ENCODE data around the gene AIRE.
"Not testable (repeated sequence)": the region's sequence is repeated elsewhere in the genome, so short reads cannot be mapped to it uniquely, and the experiment has no call there.

The AIRE gene

GRCh38 chr21:44267655-44268142, 18.0 kb upstream of the AIRE start:
- peak; percentile 8 for DNase-seq

- no peak for DNase-seq
Measured at GRCh38 chr21:44269090-44269489, 16.6 kb upstream of the AIRE start.

GRCh38 chr21:44271558-44272283, 14.0 kb upstream of the AIRE start:
- no peak for DNase-seq

- DNase-seq = no peak
Measured at GRCh38 chr21:44272284-44272858, 13.3 kb upstream of the AIRE start.

GRCh38 chr21:44273046-44273445, 12.6 kb upstream of the AIRE start:
- DNase-seq = no peak

- no peak for DNase-seq
Measured at GRCh38 chr21:44275041-44275440, 10.6 kb upstream of the AIRE start.

GRCh38 chr21:44279354-44280260, 6.1 kb upstream of the AIRE start:
- DNase-seq = no peak

- no peak for DNase-seq
Measured at GRCh38 chr21:44281801-44282200, 3.9 kb upstream of the AIRE start.

GRCh38 chr21:44282370-44282769, 3.3 kb upstream of the AIRE start:
- DNase-seq = no peak

- DNase-seq = not testable (repeated sequence)
Measured at GRCh38 chr21:44283211-44283785, 2.4 kb upstream of the AIRE start.

GRCh38 chr21:44283948-44284347, 1.7 kb upstream of the AIRE start:
- DNase-seq = no peak

- no peak for DNase-seq
Measured at GRCh38 chr21:44286086-44286715, 525 bp downstream of the AIRE start.

GRCh38 chr21:44286716-44287632, 1.3 kb downstream of the AIRE start:
- no peak for DNase-seq

GRCh38 chr21:44288251-44289110, 2.8 kb downstream of the AIRE start:
- no peak for DNase-seq

- no peak for DNase-seq
Measured at GRCh38 chr21:44289381-44290010, 3.8 kb downstream of the AIRE start.

- no peak for DNase-seq
Measured at GRCh38 chr21:44290327-44291077, 4.8 kb downstream of the AIRE start.

GRCh38 chr21:44291078-44291935, 5.6 kb downstream of the AIRE start:
- DNase-seq = no peak
